T follicular helper cell (primary cell): ENCODE results near the gene ZNRF2.

Experiments used
- DNase-seq: peaks from one replicate; pipeline ENCODE4 v3.0.0-alpha.2; 2020; ENCODE audit warnings: low read depth

Gene ZNRF2

DNA sequence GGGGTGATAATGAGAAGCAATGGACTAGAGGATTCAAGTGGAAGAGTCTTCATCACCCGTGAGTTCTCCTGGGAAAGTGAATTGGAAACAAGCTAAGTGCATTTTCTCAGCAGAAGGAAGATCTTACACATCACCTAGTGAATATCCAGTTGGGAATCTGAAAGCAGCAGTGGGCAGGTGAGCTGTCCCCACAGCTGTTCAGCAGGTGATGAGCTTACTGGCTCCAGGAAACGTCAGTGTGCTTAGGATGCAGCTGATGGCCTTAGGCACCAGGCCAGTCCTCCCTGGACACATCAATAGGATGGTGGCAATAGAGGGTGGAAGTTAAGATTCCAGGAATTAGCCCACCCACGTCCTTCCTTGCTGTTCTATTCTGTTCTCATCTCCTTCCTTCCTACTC is 127.5 kb downstream of the ZNRF2 start:
- no peak for DNase-seq

GRCh38 chr7:30412782-30413504 is 128.5 kb downstream of the ZNRF2 start:
- DNase-seq: no peak

DNA sequence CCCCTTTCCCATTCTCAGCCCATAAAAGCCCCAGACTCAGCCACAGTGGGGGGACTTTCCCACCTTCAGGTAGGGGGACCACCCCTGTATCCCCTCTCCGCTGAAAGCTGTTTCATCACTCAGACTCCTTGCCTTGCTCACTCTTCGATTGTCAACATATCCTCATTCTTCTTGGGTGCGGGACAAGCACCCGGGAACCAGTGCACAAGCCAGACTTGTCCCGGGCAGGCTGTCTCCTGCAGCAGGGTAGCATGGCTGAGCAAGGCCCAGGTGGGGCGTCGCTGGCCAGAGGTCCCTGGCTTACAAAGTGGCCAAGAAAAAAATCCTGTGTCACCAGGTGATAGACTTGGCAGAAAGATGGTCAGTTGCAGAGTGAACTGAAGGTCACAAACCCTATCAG is 129.5 kb downstream of the ZNRF2 start:
- DNase-seq: no peak
